GM21737 (cell line): ENCODE data around the gene ELFN1.
"Not testable (repeated sequence)": the region's sequence is repeated elsewhere in the genome, so short reads cannot be mapped to it uniquely, and the experiment has no call there.

ENCODE experiments used
- ATAC-seq: cut with Tn5 transposase; IDR thresholded peaks from one replicate; pipeline ENCODE4 v1.9.1; 2021; ENCODE audit warnings: mild to moderate bottlenecking, moderate library complexity; ENCODE audit not compliant: unreplicated experiment

ELFN1 gene

DNA sequence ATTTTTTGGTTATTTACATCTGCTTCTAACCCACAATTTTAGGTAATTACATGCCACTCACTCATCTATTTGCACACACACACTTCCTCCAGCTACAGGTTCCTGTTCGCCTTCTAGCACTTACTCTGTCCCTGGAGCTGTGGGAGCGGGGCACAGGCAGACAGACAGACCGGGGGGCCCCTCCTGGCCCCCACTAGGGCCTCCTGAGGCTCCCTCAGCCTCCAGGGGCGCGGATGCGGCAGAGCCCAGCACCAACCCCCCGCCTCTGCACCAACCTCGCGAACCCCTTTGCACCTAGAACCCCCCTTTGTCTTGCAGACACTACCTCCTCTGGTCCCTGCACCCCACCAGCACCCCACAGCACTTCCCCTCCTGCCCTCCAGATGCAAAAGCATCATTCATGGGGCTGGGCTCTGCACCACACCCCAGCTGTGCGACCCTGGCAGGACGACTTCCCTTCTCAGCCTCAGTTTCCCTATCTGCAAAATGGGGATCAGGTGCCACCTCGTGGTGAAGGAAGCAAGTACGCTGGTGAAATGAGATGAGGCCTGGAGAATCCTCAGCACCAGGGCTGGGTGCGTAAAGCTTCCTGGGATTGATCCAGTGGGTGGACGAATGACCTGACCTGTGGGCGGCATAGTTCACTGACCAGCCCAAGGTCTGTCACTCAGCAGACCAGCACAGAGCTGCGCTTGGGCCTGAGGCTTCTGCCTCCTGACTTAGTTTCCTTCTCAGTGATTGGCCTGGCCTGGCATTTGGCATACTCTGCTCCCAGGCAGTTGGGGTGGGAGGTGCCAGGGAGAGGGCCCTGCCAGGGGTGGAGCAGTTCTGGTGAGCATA lies 37.9 kb downstream of the ELFN1 start:
- no peak for ATAC-seq

DNA sequence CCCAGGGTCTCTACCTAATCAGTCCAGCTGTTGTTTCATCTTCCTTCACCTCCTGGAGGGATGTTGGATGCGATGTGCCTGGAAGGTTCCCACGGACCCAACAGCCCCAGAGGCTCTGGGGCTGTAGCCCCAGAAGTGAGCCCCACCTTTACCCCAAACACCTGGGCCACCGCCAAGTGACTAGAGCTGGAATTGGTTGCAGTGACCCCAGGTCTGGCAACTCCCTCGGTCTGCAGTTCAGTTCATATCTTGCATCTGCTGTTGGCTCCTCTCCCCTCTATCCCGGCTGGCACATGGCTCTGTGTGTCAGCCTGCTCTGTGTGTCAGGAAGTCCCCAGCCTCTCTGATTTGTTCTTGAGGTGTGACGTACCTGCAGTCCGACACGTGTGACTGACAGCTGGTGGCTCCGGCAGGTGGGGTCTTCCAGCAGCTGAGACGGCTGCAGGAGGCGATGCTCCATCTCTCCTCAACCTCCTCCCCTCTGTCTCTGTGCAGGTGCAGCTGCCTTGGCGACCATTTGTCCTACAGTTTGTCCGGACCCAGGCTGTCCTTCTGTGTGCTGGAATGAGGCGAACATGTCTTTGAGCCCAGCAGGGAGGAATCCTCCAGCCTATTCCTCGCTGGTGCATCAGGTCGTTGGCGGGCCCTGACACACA lies 38.6 kb downstream of the ELFN1 start:
- ATAC-seq, result no peak

DNA sequence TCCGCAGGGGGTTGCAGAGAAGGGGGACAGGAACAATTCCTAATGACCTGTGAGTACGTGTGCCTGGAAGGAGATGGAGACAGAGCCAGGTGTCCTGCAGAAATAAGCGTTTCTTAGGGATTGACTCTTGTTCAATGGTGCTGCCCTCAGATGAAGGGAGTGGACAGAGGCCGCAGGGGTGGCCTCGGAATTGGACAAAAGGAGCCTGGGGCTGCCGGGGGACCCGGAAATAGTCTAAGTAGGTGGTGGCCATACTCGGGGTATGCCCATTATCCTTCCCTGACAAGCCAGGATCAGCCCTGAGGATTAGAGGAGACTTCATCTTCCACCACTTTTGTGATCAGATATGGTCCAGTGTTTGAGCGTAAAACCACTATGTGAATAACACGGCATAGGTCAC lies 39.2 kb downstream of the ELFN1 start:
- no peak for ATAC-seq

DNA sequence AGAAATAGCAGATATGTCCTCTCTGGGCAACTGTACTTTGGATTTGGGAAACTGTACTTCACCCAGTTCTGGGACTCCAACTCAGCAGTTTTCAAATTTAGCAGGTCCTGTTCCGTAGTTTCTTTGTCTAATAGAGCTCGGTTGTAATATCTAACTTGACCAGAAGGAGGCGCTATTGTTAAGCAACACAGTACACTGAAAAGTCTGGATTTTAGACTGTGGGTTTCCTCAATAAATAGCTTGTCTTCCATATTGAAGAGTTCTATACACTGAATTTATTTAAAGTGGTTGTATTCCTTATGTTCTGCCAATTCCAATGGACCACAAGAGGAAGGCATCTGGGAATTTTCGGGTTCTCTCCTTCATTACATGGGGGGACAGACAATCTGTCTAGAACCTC lies 39.8 kb downstream of the ELFN1 start:
- ATAC-seq, result no peak

DNA sequence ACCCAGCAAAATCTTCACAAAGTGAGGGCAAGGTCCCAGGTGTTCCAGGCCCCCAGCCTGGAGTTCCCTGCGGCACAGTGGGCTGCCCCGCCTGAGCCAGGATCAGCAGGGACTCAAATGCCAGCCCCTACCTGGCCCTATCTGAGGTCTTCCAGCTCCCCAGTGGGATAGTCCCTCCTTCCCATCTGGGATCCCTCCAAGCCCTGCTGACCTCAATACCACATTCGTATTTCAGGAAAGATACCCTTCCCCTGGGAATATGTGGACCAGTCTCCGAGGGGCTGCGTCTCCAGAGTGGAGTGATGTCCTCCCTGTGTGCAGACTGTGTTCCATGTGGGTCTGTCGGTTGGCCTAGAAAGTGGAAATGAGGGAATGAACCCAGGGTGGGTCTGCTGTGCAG lies 40.9 kb downstream of the ELFN1 start:
- ATAC-seq, result no peak

DNA sequence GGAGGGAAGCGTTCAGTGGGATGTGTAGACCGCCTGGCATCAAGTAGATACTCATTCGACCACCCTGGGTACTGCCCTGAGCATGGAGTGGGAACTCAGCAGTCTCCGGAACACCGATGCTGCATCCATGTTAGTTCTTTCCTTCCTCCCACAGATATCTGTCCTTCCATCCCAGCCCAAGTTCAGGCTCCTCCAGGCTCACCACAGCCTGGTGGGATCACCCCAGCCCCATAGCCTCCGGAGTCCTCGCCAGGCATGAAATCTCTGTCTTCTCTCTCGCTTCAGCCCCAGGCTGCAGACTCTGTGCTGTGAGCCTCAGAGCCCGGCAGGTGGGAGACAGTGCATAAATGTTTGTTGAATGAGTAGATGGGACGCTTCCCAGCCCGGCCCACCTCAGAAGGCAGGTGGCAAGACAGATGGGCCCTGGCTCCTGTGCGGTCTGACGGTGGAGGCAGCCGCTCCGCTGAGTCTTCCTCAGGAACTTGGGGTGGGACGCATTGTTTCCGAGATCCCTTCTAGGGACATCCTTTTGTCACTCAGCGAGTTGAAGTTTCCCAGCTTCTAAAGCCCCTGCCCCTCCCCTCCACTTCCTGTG lies 42.9 kb downstream of the ELFN1 start:
- ATAC-seq, result no peak

DNA sequence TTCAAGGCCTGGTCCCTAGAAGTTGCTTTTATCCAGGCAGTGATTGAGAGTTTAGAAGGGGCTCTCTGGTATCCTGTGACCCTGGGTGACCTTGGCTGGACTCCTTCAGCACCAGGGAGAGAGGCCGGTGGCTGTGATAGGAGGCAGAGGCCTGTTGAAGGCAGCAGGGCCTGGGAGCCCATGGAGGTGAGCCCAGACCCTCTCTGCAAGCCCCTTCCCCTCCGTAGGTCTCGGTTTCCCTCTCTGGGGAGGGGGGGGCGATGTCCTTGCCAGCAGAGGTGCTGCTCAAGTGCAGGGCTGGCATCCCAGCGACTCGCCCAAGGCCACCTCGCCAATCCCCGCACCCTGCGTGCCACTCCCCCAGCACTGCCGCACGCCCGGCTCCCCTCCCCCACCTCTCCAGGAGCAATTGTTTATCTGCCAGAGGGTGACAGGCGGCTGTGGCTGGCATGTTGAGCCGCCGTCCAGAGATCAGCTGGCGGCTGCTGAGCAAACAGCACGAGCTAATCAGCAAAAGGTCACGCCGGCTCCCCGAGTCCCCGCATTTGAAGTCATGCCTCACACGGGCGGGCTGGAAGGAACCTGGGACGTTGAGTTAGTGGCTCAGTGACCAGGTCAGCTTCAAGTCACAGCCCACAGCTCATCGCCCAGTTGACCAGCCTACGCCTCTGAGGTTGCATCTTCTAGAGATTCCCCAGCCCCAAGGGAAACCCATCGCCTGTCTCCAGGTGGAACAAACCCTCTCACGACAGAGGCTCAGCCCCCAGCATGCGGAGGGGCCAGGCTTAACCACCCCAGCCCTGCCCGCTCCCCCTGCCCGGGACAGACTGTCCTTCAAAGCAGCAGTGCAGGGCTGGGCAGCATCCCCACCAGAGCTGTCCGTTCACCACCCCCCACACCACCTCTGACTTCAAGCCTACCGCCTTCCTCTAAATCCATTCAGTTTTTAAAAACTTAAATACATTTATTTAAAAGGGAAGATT lies 43.7 kb downstream of the ELFN1 start:
- no peak for ATAC-seq

DNA sequence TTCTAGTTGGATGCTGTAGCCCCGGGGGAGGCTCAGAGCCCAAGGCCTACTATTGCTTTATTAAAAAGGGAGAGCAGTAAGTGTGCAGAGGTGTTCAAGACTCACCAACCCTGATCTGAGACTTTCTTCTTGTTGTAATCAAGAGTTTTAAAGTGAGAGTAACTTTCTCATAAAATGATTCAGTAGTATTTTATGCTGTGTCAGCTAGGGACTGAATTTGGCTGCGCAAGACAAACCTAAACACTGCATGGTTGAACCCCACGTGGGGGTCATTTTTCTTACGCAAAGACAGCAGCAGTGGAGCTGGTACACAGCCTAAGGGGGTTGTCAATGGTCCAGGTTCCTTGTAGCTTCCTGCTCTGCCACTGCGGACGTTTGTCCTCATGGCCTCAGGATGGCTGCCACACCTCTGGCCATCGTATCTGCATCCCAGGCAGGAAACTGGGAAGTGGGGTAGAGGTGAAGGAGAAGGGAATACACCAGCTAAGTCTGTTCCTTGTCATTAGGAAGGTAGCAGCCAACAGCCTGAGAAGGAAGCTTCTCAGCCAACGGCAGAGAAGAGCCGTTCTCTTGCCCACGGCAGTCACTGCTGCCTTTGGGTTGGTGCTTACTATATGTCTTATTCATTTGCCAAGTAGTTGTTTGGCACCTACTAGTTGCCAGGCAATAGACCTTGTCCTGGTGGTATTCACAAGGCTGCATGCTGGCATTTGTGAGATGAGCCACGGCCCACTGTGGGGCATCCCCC lies 44.7 kb downstream of the ELFN1 start:
- no peak for ATAC-seq

DNA sequence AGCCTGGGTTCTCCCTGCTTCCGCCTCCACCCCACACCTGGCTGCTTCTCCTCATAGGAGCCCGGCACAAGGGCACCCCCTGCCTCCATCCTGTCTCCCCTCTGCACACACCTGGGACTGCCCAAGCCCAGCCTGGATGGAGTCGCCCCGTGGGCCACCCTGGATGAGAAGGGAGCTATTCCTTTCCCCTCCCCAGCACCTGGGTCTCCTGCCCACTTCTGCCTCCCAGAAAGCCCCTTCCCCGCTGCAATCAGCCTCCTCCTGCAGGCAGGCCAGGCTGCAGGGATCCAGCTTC lies 45.2 kb downstream of the ELFN1 start:
- ATAC-seq, result no peak

DNA sequence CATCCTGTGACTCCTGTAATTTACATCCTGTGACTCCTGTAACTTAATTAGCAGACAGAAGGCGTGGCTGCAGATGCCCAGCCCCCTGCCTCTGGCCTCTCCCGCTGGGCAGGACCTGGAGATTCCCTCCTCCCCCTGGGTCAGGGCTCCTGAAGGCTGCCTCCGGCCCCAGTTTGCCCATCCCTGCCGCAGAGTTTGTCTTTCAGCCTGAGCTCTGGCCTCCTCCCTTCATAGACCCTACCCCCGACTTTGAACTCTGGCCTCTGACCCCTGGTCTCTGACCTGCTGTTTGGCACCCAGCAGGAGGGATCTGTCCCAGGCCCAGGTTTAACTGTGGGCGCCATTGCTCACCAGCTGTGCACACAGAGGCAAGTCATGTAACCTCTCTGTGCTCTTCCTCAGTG lies 45.6 kb downstream of the ELFN1 start:
- no peak for ATAC-seq

DNA sequence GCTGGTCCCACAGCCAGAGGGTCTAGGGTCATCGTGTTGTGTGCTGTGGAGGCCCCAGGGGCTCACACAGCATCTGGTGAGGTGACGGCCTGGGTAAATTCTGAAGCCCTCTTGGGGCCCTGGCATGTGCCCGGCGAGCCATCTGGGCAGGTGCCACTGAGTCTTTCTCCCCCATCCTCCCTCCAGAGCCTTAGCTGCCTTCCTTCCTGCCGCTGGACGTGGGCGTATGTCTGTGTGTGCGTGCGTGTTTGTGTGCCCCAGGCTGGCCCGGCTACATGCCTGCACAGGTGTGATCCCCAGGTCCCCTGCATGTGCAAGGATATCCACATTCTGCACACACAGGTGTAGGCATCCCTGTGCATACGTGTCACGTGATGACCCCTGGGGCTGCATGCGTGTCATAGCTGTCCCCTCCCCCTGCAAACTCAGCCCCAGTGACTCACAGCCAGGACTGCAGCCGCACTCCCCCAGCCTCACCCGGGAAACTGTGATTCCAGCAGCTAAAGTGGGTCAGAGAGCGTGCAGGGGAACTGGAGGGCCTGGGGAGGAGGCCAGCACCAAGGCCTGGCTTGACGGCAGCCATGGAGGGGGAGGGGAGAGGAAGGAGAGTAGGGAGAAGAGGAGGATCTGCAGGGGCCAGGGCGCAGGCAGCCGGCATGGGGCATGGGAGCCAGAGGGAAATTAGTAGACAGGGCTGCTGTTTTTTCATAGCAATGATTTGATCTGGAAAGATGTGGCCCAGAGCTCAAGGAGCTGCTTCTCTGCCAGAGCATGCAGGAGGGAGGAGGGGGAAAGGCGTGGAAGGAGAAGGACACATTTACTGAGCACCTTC lies 46.4 kb downstream of the ELFN1 start:
- ATAC-seq, result no peak

DNA sequence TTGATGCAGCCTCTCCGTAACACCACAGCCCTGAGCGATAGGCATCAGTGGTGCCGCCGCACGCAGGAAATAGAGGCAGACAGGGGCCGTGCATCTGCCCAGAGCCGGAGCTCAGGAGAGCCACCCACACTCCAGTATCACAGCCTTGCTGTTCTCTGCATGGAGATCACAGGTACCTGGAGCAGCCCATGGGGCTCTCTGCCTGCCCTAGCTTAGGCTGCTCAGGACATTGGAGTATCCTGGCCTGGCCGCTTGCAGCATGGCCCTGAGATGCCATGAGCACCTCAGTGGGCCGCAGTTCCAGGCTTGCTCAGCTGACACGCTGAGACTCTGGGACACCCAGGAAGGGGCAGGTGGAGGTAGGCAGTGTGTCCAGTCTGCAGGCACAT lies 47.0 kb downstream of the ELFN1 start:
- ATAC-seq, result no peak

DNA sequence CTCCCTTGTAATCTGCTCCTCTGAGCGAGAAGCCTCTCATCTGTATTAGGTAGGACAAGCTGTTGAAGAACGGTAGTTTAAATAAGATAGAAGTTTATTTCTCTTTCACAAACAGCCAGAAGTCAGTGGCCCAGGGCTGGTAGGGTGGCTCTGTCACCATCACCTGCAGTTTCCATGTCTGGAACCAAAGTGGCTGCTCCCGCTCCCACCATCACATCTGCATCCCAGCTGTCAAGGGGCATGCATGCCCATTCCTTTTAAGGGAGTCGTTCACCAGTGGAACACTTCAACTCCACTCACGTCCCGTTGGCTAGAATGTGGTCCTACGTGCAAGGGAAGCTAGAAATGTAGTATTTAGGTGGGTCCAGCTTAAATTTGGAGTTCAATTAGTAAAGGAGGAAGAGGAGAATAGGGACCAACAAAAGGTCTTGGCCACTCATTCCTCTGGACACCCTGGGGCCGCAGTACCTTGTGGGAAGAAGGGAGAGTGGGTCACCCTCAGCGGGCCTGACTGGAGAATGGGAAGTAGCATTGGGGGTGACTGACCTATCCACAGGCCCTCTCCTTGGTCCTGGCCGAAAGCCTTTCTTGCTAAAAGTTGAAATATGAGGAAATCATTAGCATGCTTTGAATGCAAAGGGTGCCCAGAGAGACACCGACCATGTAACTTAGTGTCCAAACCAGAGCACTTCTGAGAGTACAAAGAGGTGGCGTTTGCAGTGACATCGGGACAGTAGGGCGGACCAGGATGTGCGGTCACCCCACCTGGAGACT lies 48.0 kb downstream of the ELFN1 start:
- no peak for ATAC-seq

DNA sequence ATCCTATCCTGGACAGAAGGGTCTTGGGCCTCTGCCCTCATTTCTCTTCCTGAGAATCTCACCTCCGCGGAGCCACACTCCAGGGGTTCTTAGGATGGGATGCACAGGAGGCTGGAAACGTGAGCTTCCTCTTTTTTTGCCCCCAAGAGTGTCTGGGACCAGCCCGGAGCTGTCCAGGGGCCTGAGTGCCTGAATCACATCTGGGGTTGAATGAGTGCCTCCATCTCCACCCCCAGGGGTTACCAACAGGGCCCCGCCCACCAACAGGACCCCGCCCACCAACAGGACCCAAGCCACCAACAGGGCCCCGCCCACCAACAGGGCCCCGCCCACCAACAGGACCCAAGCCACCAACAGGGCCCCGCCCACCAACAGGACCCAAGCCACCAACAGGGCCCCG lies 48.8 kb downstream of the ELFN1 start:
- ATAC-seq, result not testable (repeated sequence)

DNA sequence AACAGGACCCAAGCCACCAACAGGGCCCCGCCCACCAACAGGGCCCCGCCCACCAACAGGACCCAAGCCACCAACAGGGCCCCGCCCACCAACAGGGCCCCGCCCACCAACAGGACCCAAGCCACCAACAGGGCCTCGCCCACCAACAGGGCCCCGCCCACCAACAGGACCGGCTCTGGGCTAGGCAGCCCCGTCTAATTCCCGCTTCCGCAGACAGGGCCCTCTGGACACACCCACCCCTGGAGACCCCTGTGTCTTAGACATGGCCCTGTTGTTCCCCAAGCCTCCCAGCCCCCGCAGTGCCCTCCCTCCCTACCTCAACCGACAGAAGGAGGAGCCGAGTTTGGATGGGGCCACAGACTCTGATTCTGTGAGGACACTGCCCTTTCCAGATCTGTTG lies 49.2 kb downstream of the ELFN1 start:
- ATAC-seq, result not testable (repeated sequence)

DNA sequence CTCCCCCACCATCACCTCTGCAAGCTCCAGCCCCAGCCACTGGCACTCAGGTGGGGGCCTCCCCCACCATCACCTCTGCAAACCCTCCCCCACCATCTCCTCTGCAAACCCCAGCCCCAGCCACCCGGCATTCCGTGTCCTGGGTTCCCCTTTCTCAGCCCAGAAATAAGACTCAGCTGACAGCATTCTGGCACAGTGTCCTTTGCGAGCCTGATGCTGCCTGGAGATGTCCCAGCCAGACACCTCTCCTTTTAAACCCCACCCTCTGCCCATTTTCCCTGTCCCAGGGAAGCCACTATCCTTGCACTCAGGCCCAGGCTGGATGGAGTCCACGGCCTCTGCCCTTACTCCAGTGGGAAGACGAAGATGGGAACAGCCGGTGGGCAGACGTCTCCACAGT lies 49.8 kb downstream of the ELFN1 start:
- ATAC-seq, result no peak

DNA sequence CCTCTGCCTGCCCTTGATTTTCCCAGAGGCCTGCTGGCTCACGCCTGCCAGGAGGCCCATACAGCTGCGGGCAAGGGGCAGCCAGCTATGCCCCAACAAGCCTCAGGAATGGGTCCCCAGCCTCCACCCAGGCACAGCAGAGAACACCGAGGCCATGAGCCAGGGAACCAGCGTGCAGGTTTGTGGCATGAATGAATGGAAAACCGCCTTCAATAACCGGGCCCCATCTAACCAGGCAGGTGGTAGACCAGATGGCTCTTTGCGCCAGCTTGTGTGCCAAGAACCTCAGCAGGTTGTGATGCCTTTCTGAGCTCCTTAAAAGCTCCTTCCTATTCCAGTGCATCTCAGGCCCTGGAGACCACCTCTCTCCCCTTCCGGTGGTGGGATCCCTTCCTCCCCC lies 50.2 kb downstream of the ELFN1 start:
- ATAC-seq, result no peak

DNA sequence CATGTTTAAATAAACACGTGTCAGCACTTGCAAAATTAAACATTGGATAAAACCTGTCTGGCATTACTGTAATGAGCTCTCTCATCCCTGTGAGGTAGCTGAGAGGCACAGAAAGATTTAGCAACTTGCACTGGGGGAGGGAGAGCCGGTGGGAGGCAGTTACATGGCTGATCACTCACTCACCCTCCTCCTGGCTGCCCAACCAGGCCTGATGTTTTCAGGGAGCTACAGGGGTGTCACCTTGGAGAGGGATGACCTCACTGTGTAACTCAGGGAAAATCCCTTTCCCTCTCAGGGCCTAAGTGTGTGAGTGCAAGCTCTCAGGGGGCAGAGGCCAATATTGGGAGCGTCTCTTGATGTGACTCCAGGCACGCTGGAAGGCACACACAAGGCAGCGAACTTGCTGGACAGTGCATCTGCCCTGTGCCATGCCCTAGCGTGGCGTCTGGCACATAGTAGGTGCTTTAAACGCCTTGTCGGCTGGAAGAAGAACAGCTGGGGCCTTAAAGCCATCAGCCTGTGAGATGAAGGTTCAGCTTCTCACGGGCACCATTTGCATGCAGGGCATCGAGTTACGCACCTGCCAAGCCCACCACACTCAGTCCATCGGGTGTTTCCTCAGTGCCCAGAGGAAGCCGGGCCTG lies 51.1 kb downstream of the ELFN1 start:
- no peak for ATAC-seq
